Keratinocyte (primary cell): ENCODE measurements around the gene ID4. TPM values are rescaled to one million over a fixed set of nuclear protein-coding genes. Genes with fewer than 3 reads are reported as not detected.

Source experiments
- DNase-seq: peaks from one replicate; pipeline ENCODE4 v3.0.0-alpha.2; 2011; ENCODE audit warnings: low read depth, missing footprints, low spot score
- FAIRE-seq: peaks from 2 replicates; lab custom pipeline; 2011; peaks lifted over from hg19 to GRCh38; lab: Jason Lieb, UNC
- H2AFZ ChIP-seq: 2 replicates; pipeline ENCODE4 v1.6.0; 2012; ENCODE audit warnings: low read length, control low read depth, inconsistent platforms; ENCODE audit not compliant: control insufficient read depth
- H3K27ac ChIP-seq: 2 replicates; pipeline ENCODE4 v1.5.1; 2011; ENCODE audit warnings: low read length; ENCODE audit not compliant: control insufficient read depth, insufficient read depth
- H3K27me3 ChIP-seq: 3 replicates; pipeline ENCODE4 v1.6.0; 2011; ENCODE audit warnings: low read length; ENCODE audit not compliant: control insufficient read depth, insufficient read depth; ENCODE audit errors: extremely low read depth
- H3K36me3 ChIP-seq, 2 experiments: 2 replicates in 1 of 2; 3 replicates in 1 of 2; pipeline ENCODE4 v1.5.1; 2011; ENCODE audit warnings: low read length in 2 of 2, mild to moderate bottlenecking in 1 of 2; ENCODE audit not compliant: control insufficient read depth in 2 of 2, insufficient read depth in 2 of 2; ENCODE audit errors: extremely low read depth in 1 of 2
- H3K4me1 ChIP-seq: 3 replicates; pipeline ENCODE4 v1.5.1; 2011; ENCODE audit warnings: low read length; ENCODE audit not compliant: control insufficient read depth, insufficient read depth; ENCODE audit errors: extremely low read depth
- H3K4me2 ChIP-seq: 3 replicates; pipeline ENCODE4 v1.6.0; 2011; ENCODE audit warnings: low read depth, low read length; ENCODE audit not compliant: control insufficient read depth, insufficient read depth; ENCODE audit errors: extremely low read depth
- H3K4me3 ChIP-seq, 3 experiments: fragments of 200-600 bp in 1 of 3; sonication (generic) in 1 of 3; 2 replicates in 2 of 3; 3 replicates in 1 of 3; pipeline ENCODE4 v1.5.1; 2011 to 2016; ENCODE audit warnings: low read length in 3 of 3, mild to moderate bottlenecking in 3 of 3, control low read depth in 2 of 3, inconsistent platforms in 1 of 3, low read depth in 1 of 3, mixed read lengths in 1 of 3, mixed run types in 1 of 3, moderate library complexity in 1 of 3; ENCODE audit not compliant: control insufficient read depth in 2 of 3, insufficient read depth in 2 of 3; ENCODE audit errors: extremely low read depth in 1 of 3
- H3K79me2 ChIP-seq: 2 replicates; pipeline ENCODE4 v1.6.0; 2012; ENCODE audit warnings: low read length; ENCODE audit not compliant: control insufficient read depth, insufficient read depth
- H3K9ac ChIP-seq: 3 replicates; pipeline ENCODE4 v1.6.0; 2011; ENCODE audit warnings: low read length; ENCODE audit not compliant: control insufficient read depth, insufficient read depth; ENCODE audit errors: extremely low read depth
- H3K9me1 ChIP-seq: 3 replicates; pipeline ENCODE4 v1.6.0; 2011; ENCODE audit warnings: low read length; ENCODE audit not compliant: control insufficient read depth, insufficient read depth; ENCODE audit errors: extremely low read depth
- H3K9me3 ChIP-seq: 2 replicates; pipeline ENCODE4 v1.5.1; 2012; ENCODE audit warnings: low read depth, low read length; ENCODE audit not compliant: control insufficient read depth
- H4K20me1 ChIP-seq: 3 replicates; pipeline ENCODE4 v1.6.0; 2011; ENCODE audit warnings: low read length; ENCODE audit not compliant: control insufficient read depth, insufficient read depth; ENCODE audit errors: extremely low read depth
- CTCF ChIP-seq, 3 experiments: IDR thresholded peaks in 1 of 3; conservative IDR thresholded peaks in 1 of 3; optimal IDR thresholded peaks in 1 of 3; 2 replicates in 2 of 3; 3 replicates in 1 of 3; pipeline versions ENCODE3 to v1.5.1; 2011; ENCODE audit warnings: low read length in 3 of 3, mild to moderate bottlenecking in 3 of 3, moderate library complexity in 2 of 3, control low read depth in 1 of 3, inconsistent platforms in 1 of 3; ENCODE audit not compliant: insufficient read depth in 2 of 3; ENCODE audit errors: extremely low read depth in 1 of 3
- EZH2 ChIP-seq: IDR thresholded peaks from one replicate; pipeline ENCODE4 v1.6.1; 2012; ENCODE audit warnings: inconsistent platforms, mild to moderate bottlenecking, low read length, moderate library complexity
- dilution Hi-C: fragments of 300-500 bp; cut with MboI; formaldehyde crosslinking; loops from one replicate; pipeline ENCODE4 v1.7.0; 2020; ENCODE audit warnings: low sequenced_read_pairs; ENCODE audit not compliant: extremely low pct_ligation_motif_present
- polyA plus RNA-seq, 5 experiments: library from polyadenylated mRNA; depleted of rRNA in 3 of 5; stranded (reverse) in 3 of 5; stranded (forward) in 1 of 5; unstranded in 1 of 5; fragments of >200 nt; gene quantifications; 1 replicate in 1 of 5; 2 replicates in 3 of 5; 3 replicates in 1 of 5; pipeline versions ENCODE4 v1.2.1 to v1.2.3, GENCODE V29; 2011 to 2012; ENCODE audit warnings: missing spikeins in 2 of 5, low read depth in 1 of 5, low replicate concordance in 1 of 5

Gene ID4
- polyA plus RNA-seq, 1 donor (not counting 4 experiments of a cell fraction or from before 2014, with no cell fraction given), result 0.41 TPM

GRCh38 chr6:19842030-19842615 is 5.0 kb downstream of the ID4 start:
- H3K27me3 ChIP-seq, result peaks cover 32% of the 10 kb centered on the region
- TF ChIP-seq EZH2, result no peak
- no peak for TF ChIP-seq CTCF (optimal IDR thresholded peaks at IDR 0.05 in 1 of 3, IDR thresholded peaks at IDR 0.05 in 1 of 3, conservative IDR thresholded peaks at IDR 0.05 in 1 of 3; ENCODE audit: extremely low read depth in 1 of 3, insufficient read depth in 2 of 3, low read length in 3 of 3)
- no peak overlapping the region for H3K4me3 ChIP-seq
- H3K9me1 ChIP-seq, result no peaks in the 10 kb centered on the region
- no peak for DNase-seq
- no peaks in the 10 kb centered on the region for H3K36me3 ChIP-seq
- dilution Hi-C loops, result no loop called here
- FAIRE-seq, result no peak
- no peak overlapping the region for H3K9ac ChIP-seq
- peaks cover 6% of the 10 kb centered on the region for H3K4me1 ChIP-seq
- no peaks in the 10 kb centered on the region for H3K79me2 ChIP-seq
- H3K9me3 ChIP-seq, result no peaks in the 10 kb centered on the region
- H3K27ac ChIP-seq, result no peak overlapping the region
- no peak overlapping the region for H3K4me2 ChIP-seq
- H2AFZ ChIP-seq, result no peak overlapping the region
- H4K20me1 ChIP-seq, result no peaks in the 10 kb centered on the region

GRCh38 chr6:19844689-19845088 is 7.5 kb downstream of the ID4 start:
- Histone ChIP-seq H4K20me1 (no peaks in the 10 kb centered on the region), H3K4me3 (no peak overlapping the region), H3K9ac (no peak overlapping the region), H3K36me3 (no peaks in the 10 kb centered on the region), H3K27ac (no peak overlapping the region), H2AFZ (no peak overlapping the region), H3K9me1 (no peaks in the 10 kb centered on the region), H3K4me2 (no peak overlapping the region), H3K27me3 (peaks cover 10% of the 10 kb centered on the region), H3K4me1 (no peaks in the 10 kb centered on the region), H3K9me3 (no peaks in the 10 kb centered on the region), H3K79me2 (no peaks in the 10 kb centered on the region)
- TF ChIP-seq CTCF (optimal IDR thresholded peaks at IDR 0.05 in 1 of 3, IDR thresholded peaks at IDR 0.05 in 1 of 3, conservative IDR thresholded peaks at IDR 0.05 in 1 of 3; ENCODE audit: extremely low read depth in 1 of 3, insufficient read depth in 2 of 3, low read length in 3 of 3) (no peak), EZH2 (no peak)
- FAIRE-seq, result no peak
- dilution Hi-C loops, result no loop called here
- DNase-seq, result no peak
